AG08396 (cell line): Measurements from ENCODE around the gene MIGA2.

Experiments used
- DNase-seq: peaks from one replicate; pipeline ENCODE4 v3.0.0; 2012; ENCODE audit warnings: low spot score, mixed read lengths

The MIGA2 gene

GRCh38 chr9:129072171-129072570, 35.7 kb downstream of the MIGA2 start:
- no peak for DNase-seq

- DNase-seq = no peak
These were observed 37.0 kb downstream of the MIGA2 start for GRCh38 chr9:129073404-129073803.

GRCh38 chr9:129074106-129074505, 37.7 kb downstream of the MIGA2 start:
- no peak for DNase-seq

- no peak for DNase-seq
These were observed 39.7 kb downstream of the MIGA2 start for GRCh38 chr9:129075996-129076639.

- no peak for DNase-seq
These were observed 40.2 kb downstream of the MIGA2 start for GRCh38 chr9:129076640-129077037.

- no peak for DNase-seq
These were observed 40.8 kb downstream of the MIGA2 start for GRCh38 chr9:129077236-129077635.

GRCh38 chr9:129078691-129079503, 42.5 kb downstream of the MIGA2 start:
- DNase-seq = no peak

GRCh38 chr9:129079829-129080228, 43.4 kb downstream of the MIGA2 start:
- no peak for DNase-seq

- DNase-seq = no peak
These were observed 43.8 kb downstream of the MIGA2 start for GRCh38 chr9:129080298-129080600.

GRCh38 chr9:129080601-129081387, 44.4 kb downstream of the MIGA2 start, which contains the start of gene DOLPP1:
DOLPP1 (plus strand) TSS chr9:129081111; CDS start chr9:129081132, 21 bp downstream.
- peak; percentile 100 for DNase-seq

- DNase-seq = peak; percentile 97
These were observed 45.0 kb downstream of the MIGA2 start for GRCh38 chr9:129081388-129081904.

GRCh38 chr9:129084087-129084486, 47.7 kb downstream of the MIGA2 start:
- DNase-seq = no peak

- DNase-seq = no peak
These were observed 52.8 kb downstream of the MIGA2 start for GRCh38 chr9:129089246-129089645.

GRCh38 chr9:129093602-129094386, 57.4 kb downstream of the MIGA2 start:
- DNase-seq = no peak

GRCh38 chr9:129094387-129095169, 58.2 kb downstream of the MIGA2 start:
- DNase-seq = no peak

GRCh38 chr9:129095170-129095667, 58.8 kb downstream of the MIGA2 start:
- DNase-seq = no peak

- no peak for DNase-seq
These were observed 59.5 kb downstream of the MIGA2 start for GRCh38 chr9:129095908-129096307.

- DNase-seq = no peak
These were observed 61.4 kb downstream of the MIGA2 start for GRCh38 chr9:129097671-129098306.

GRCh38 chr9:129098328-129098727, 61.9 kb downstream of the MIGA2 start:
- no peak for DNase-seq
